DMS153 treated with DMSO at 0.1 percent for 48 hours (cell line): Measurements from ENCODE around the gene STX16.

Experiments
- DNase-seq: peaks from one replicate; lab custom pipeline; 2025; ENCODE audit not compliant: unreplicated experiment; lab: John Stamatoyannopoulos, UW

The STX16 gene

GRCh38 chr20:58618351-58619076, 32.6 kb upstream of the STX16 start:
- no peak for DNase-seq

DNA sequence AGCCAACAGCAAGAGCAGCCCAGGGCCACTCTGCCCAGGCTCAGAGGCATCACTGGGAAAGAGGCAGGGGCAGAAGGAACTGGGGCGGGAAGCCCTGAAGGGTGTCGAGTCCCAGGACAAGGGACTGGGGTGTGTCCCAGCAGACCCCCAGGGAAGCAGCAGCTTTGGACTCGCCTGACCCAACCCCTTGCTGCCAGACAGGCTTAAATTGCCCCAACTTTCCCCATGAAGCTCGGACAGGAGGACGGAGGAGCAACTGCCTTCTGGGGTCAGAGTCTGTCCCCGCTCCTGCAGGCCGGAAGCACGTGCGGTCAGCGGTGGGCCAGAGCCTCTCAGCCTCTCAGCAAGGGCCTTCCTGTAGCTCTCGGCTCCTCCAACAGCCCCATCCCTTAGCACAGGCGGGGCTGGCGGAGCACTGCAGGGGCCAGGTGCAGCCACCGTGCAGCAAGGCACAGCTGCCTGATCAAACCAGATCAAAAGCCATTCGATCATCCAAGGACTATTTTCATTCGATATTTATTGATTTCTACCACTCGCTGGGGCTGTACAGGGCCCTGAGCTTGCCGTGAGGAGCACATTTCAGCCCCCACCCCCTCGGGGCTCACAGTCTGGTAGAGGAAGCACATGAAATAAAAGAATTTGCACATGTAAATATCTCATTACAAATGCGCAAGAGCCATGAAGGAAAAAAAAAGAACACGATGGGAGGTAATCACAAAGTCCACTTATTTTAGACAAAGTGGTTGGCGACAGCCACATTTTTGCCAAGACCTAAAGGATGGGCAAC, 31.8 kb upstream of the STX16 start:
- no peak for DNase-seq

- DNase-seq, result no peak
These were observed 31.1 kb upstream of the STX16 start for GRCh38 chr20:58619864-58620431.

DNA sequence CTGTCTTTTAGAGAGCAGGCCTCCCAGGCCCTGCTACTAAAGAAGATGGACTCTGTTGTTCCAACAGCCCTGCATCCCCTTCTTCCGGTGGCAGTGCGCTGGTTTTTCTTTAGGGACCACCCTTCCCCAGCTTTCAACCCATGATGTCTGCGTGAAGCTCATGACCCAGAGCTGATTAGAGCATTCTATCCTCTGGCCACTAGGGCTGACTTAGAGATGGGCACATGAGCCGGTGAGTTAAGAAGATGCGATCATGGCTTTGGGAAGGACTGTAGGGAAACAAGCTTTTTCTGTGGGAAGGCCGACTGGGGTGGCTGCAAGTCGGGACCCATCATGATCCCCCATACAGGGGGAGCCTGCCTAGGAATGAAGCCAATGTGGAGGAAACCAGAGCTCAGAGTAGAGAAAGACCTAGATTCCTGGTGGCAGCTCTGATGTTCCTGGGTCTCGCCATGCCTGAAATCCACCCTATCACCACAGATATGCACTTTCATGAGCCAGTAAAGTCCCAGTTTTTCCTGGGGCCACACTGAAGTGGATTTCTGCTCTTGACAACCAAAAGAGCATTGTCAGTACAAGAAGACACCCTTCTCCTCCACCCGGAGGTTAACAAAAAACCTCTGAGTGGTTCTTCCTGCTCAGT, 29.1 kb upstream of the STX16 start:
- no peak for DNase-seq

GRCh38 chr20:58622671-58623578, 28.2 kb upstream of the STX16 start:
- DNase-seq, result no peak

DNA sequence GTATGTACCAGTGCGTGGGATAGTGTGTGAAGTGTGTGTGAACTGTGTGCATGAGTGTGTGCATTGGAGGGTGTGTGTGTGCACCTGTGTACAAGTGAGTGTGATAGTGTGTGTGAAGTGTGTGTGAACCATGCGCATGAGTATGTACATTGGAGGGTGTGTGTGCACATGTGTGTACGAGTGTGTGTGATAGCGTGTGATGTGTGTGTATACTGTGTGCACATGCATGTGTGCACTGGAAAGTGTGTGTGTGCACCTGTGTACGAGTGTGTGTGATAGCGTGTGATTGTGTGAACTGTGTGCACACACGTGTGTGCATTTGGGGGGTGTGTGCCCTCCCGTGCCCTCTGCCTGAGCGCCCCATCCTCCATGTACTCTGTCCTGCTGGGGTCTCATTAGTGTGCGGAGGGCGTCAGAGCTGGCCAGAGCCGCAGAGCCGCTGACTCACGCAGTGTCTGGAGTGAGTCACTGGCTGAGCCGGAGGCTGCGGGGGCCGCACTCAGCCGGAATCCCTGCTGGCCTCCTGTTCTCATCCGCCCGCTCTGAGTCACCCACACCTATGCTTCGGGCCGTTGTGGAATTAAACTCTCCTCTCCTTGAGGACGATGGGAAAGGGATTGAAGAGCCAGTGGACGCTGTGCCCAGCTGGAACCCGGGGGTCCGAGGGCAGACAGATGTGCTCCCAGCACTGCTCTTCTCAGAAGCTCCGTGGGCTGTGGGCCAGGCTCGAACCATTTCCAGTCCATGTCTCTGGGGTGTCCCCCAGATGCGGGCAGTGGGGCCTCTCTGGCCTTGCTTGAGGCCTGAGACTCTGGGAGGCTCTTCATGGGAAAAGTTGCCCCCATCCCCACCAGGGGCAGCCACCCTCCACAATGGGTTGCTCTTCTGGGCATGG, 27.3 kb upstream of the STX16 start:
- no peak for DNase-seq

- DNase-seq, result no peak
These were observed 26.4 kb upstream of the STX16 start for GRCh38 chr20:58624687-58625086.

DNA sequence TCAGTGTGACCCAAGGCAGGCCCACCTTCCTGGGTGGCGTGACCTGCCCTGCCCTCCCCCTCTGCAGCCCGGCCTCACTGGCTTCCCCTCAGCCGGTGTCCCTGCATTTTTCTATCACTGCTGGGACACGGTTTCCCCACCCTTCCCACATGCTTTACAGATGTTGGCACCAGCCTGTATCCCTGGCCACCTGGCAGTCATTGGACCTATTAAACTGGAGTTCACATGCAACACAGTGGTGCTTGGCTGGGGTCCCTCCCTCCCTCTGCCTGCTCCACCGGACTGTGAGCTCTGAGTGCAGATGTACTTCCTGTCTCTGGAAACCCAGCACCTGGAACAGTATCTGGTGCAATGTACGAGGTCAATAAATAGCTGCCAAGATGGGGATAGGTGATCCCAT, 25.5 kb upstream of the STX16 start:
- DNase-seq, result no peak

GRCh38 chr20:58626051-58626450, 25.0 kb upstream of the STX16 start:
- no peak for DNase-seq

GRCh38 chr20:58627212-58628072, 23.6 kb upstream of the STX16 start:
- DNase-seq, result no peak

DNA sequence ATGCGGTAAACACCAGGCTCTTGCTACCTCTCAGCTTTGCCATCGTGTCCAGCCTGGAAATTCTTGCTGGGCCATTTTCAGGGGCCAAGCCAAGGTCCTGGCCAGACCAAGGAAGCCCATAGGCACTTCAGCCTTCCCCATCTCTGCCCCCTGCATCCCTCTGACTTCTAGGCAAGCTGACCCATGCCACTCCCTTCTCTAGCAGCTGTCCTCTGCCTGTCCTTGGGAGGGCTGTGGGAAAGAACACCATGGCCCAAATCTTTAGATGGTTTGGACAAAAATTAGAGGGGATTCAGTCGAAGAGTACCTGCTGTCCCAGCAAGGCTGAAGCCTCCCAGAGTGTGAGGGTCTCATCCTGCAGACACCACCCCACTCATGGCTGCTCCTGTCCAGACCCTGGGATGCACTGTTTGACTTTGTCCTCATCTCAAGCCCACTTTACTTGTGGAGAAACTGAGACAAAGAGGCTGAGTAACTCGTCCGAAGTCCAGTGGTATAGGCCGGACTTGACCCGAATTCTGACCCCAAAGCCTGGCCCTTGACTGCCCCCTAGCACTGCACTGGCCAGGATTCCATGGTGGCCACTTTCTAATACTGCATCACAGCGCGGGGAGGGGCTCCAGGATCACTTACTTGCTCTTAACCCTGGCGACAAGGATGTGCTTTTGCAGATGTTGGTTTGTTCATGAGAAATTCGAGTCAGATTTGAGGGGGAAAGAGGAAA, 22.4 kb upstream of the STX16 start:
- DNase-seq, result no peak

GRCh38 chr20:58629215-58629580, 21.9 kb upstream of the STX16 start:
- no peak for DNase-seq

- DNase-seq, result no peak
These were observed 21.0 kb upstream of the STX16 start for GRCh38 chr20:58630063-58630462.

- DNase-seq, result no peak
These were observed 17.7 kb upstream of the STX16 start for GRCh38 chr20:58633161-58634053.

GRCh38 chr20:58634059-58634458, 17.0 kb upstream of the STX16 start:
- no peak for DNase-seq

DNA sequence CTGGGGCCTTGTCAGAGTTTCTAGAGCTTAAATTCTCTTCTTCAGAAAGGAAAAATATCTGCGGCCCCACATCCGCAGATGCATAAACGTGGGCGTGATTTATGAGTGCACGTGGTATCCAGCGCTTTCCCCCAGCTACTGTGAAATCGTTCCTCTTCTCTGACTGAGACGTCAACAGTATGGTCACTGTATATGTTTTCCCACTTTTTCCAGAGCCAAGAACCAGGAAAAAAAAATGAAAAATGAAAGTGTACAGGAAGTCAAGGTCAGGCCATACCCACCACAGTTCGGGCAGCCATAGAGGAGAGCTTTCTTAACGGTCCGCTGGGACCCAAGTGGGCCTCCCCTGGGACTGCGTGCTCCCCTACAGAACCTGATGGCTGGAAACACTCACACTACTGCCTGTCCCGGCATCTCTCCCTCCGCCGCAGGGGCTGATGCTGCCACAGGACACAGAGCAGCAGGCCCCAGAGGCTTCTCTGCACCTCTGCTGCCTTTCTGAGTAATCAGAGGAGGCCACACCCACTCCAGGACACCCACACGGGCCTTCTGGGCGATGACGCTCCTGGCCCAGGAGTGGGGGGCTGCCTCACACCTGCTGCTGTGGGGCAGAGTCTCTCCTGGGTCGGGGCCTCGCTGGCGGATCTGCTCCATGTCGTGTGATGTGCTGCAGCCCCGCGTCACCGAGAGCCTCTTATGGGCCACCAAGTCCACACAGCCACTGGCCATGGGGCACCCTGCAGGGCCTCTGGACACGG, 16.4 kb upstream of the STX16 start:
- no peak for DNase-seq
